Duodenal mucosa (tissue), 2 donors: Measurements from ENCODE around the gene ATP8B4.
"Not testable (repeated sequence)": the region's sequence is repeated elsewhere in the genome, so short reads cannot be mapped to it uniquely, and the experiment has no call there.

ENCODE experiments used
- H3K27ac ChIP-seq: one replicate; pipeline ENCODE4 v1.7.0; 2013; ENCODE audit warnings: low read depth, low read length
- H3K27me3 ChIP-seq, 2 donors: one replicate each; pipeline ENCODE4 v1.7.0; 2013; ENCODE audit warnings: low read length in 2 of 2, control low read depth in 1 of 2; ENCODE audit not compliant: insufficient read depth in 2 of 2, control insufficient read depth in 1 of 2
- H3K36me3 ChIP-seq, 2 donors: one replicate each; pipeline ENCODE4 v1.7.0; 2013; ENCODE audit warnings: low read length in 2 of 2, control low read depth in 1 of 2; ENCODE audit not compliant: insufficient read depth in 2 of 2, control insufficient read depth in 1 of 2
- H3K4me1 ChIP-seq, 2 donors: one replicate each; pipeline ENCODE4 v1.7.0; 2013; ENCODE audit warnings: low read length in 2 of 2, control low read depth in 1 of 2; ENCODE audit not compliant: insufficient read depth in 2 of 2, control insufficient read depth in 1 of 2
- H3K4me3 ChIP-seq, 2 donors: one replicate each; pipeline ENCODE4 v1.7.0; 2013; ENCODE audit warnings: low read length in 2 of 2, low read depth in 1 of 2
- H3K9ac ChIP-seq, 2 donors: one replicate each; pipeline ENCODE4 v1.7.0; 2013; ENCODE audit warnings: low read length in 2 of 2, low read depth in 1 of 2
- H3K9me3 ChIP-seq, 2 donors: one replicate each; pipeline ENCODE4 v1.7.0; 2013; ENCODE audit warnings: low read length in 2 of 2, control low read depth in 1 of 2; ENCODE audit not compliant: control insufficient read depth in 1 of 2

The ATP8B4 gene

DNA sequence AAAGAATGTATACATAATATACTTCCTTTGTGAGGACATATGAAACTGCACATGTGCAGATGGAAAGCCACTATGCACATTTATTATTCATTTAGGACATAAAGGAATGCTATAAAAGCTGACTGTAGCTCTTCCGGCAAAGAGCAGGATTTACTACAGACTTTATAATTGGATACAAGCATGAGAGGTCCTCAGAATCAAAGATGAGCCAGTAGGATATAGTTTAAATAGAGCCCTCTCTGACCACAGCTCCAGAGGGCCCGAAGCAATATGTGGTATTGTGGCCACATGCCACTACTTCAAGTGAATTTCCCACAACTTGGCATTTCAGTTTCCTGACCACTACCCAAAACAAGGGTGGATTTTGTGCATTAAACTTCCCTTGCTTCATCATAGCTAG is 140.9 kb downstream of the ATP8B4 start:
- no peaks in the 10 kb centered on the region for H3K9me3 ChIP-seq
- H3K27me3 ChIP-seq, result no peaks in the 10 kb centered on the region
- no peaks in the 10 kb centered on the region for H3K36me3 ChIP-seq
- H3K4me3 ChIP-seq, result no peak overlapping the region
- no peak overlapping the region for H3K9ac ChIP-seq
- H3K27ac ChIP-seq, result no peak overlapping the region
- H3K4me1 ChIP-seq, result no peaks in the 10 kb centered on the region

DNA sequence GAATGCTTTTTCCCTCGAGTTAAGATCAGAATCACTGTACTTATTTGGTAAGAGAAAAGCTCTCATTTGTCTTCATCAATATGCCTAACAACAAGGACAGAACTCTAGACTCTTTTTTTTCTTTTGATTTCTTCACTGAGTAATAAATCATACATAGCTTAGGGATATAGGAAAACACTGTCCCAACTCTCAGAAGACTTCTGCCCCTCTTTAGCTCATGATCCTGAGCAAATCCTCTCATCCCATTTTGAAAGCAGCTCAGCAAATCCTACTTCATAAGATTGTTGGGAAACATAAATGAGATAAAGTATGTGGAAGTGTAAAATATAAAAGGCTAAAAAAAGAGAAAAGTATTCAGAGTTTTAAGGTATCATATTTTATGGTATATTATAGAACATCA is 141.7 kb downstream of the ATP8B4 start:
- Histone ChIP-seq H3K27ac (no peak overlapping the region), H3K4me3 (no peak overlapping the region), H3K9ac (no peak overlapping the region), H3K9me3 (no peaks in the 10 kb centered on the region), H3K4me1 (no peaks in the 10 kb centered on the region), H3K36me3 (no peaks in the 10 kb centered on the region), H3K27me3 (no peaks in the 10 kb centered on the region)

DNA sequence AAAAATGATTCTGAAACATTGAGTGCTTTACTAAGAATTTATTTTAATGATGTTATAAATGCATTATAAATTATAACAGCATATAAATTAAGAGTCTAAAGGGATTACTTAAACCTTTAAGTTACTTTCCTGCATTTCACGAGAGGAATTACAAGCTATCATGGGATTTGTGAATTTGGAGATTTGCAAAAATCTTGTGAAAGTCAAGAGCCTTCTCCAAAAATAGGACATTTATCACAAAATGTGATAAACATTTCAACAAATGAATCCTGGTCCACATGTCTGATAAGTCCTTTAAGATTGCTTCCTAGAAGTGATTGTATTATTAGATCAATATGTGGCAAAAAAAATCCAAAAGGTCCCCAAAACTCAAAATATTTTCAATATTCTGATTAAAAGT is 154.5 kb downstream of the ATP8B4 start:
- H3K27me3 ChIP-seq, result no peaks in the 10 kb centered on the region
- no peaks in the 10 kb centered on the region for H3K4me1 ChIP-seq
- H3K4me3 ChIP-seq, result no peak overlapping the region
- no peak overlapping the region for H3K9ac ChIP-seq
- H3K36me3 ChIP-seq, result no peaks in the 10 kb centered on the region
- H3K27ac ChIP-seq, result no peak overlapping the region
- peaks cover 0 to 2% of the 10 kb centered on the region in 2 donors for H3K9me3 ChIP-seq

DNA sequence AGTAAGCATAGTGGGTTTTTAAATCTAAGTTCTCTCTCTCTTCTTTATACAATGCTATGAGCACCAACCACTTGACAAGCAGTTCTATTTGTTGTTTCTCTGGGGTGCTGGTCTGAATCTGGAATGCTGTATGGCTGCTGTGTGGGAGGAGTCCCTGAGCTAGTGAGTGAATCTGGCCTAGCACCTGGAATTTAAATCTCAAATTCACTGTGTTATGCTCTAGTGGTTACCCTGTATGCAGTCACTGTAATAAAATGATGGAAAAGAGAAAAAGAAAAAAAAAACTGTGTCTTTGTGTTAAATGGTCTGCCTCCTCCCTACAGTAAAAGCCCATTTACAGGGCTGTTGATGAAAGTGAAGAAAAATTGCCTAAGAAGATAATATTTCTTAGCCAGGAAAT is 155.0 kb downstream of the ATP8B4 start:
- Histone ChIP-seq H3K4me3 (no peak overlapping the region), H3K9ac (no peak overlapping the region), H3K4me1 (no peaks in the 10 kb centered on the region), H3K27ac (no peak overlapping the region), H3K36me3 (no peaks in the 10 kb centered on the region), H3K27me3 (no peaks in the 10 kb centered on the region), H3K9me3 (peaks cover 0 to 2% of the 10 kb centered on the region in 2 donors)

DNA sequence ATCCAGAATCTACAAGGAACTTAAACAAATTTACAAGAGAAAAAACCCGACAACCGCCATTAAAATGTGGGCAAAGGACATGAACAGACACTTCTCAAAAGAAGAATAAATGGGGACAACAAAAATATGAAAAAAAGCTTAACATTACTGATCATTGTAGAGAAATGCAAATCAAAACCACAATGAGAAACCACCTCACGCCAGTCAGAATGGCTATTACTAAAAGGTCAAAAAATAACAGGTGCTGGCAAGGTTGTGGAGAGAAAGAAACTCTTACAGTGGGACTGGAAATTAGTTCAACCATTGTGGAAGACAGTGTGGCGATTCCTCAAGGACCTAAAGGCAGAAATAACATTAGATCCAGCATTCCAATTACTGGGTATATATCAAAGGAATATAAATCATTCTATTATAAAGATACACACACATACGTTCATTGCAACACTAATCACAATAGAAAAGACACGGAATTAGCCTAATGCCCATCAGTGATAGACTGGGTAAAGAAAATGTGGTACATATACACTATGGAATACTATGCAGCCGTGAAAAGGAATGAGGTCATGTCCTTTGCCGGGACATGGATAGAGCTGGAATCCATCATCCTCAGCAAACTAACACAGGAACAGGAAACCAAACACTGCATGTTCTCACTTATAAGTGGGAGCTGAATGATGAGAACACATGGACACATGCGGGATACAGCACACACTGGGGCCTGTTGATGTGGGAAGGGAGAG is 155.8 kb downstream of the ATP8B4 start:
- H3K9me3 ChIP-seq, H3K36me3 ChIP-seq, H3K27me3 ChIP-seq, H3K4me3 ChIP-seq, H3K27ac ChIP-seq, H3K9ac ChIP-seq, H3K4me1 ChIP-seq: not testable (repeated sequence)

DNA sequence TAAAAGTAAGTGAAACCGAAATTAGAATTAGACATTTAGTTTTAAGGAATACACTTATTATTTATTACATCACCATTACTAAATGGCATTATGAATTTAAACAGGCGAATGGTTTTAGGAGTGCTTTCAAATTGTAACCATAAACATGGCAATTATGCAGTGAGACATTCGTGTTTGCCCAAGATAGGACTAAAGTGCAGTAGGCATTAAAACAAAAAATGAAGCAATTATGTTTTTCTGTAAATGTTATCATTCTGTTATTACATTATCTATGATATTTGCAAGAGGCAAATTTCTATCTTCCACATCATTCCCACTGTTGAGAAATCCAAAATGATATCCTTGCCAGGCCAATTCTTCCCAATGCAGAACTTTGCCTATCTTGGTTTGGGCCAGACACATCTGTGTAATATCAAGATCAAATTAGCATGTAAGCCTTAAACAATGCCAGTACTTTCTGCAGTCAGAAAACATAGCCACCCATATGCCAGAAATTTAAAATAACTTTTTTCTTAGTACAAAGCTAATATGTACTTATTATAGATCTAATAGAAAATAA is 156.9 kb downstream of the ATP8B4 start:
- H3K9me3 ChIP-seq, result peaks cover 0 to 2% of the 10 kb centered on the region in 2 donors
- H3K9ac ChIP-seq, result no peak overlapping the region
- H3K4me1 ChIP-seq, result no peaks in the 10 kb centered on the region
- no peak overlapping the region for H3K4me3 ChIP-seq
- H3K36me3 ChIP-seq, result no peaks in the 10 kb centered on the region
- no peak overlapping the region for H3K27ac ChIP-seq
- no peaks in the 10 kb centered on the region for H3K27me3 ChIP-seq

DNA sequence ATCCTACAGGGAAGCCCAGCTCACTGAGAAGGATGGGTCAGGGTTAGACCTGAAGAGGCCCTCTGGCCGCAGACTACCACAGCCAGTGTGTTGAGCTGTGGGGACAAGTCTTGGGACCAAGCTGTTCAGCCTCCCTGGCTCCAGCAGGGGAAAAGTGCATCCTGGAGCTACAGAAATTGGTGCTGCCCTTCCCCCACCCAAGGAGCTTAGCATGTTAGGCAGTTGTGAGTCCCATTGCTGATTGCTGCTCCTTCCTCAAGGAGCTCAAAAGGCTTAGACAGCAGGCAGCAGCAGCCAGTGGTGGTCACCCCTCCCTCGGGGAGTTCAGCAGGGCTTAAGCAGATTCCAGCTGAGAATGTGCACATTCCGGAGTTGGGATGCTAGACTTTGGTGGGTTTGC is 165.6 kb downstream of the ATP8B4 start:
- Histone ChIP-seq H3K9ac (no peak overlapping the region), H3K27ac (no peak overlapping the region), H3K4me3 (no peak overlapping the region), H3K36me3 (no peaks in the 10 kb centered on the region), H3K27me3 (no peaks in the 10 kb centered on the region), H3K9me3 (no peaks in the 10 kb centered on the region), H3K4me1 (no peaks in the 10 kb centered on the region)

DNA sequence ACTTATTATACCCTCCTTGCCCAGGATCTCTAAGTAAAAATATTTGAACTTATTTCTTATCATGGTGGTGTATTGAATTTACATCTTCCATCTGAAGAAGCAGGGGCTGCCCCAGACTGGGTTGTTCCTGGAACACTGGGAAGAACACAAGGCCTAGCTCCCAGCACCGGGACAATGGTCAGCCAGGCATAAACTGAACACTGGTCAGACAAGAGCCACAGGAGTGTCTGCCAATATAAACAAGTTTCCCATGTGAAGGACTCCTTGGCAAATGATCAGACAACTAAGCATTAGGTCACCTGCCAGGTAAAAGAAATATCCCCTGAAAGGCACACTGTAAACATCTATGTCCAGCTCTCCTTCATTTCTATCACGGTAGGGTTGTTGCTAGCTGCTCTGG is 172.4 kb downstream of the ATP8B4 start:
- H3K4me3 ChIP-seq, result no peak overlapping the region
- H3K4me1 ChIP-seq, result no peaks in the 10 kb centered on the region
- no peaks in the 10 kb centered on the region for H3K27me3 ChIP-seq
- no peaks in the 10 kb centered on the region for H3K36me3 ChIP-seq
- no peak overlapping the region for H3K9ac ChIP-seq
- no peak overlapping the region for H3K27ac ChIP-seq
- peaks cover 0 to 5% of the 10 kb centered on the region in 2 donors for H3K9me3 ChIP-seq

DNA sequence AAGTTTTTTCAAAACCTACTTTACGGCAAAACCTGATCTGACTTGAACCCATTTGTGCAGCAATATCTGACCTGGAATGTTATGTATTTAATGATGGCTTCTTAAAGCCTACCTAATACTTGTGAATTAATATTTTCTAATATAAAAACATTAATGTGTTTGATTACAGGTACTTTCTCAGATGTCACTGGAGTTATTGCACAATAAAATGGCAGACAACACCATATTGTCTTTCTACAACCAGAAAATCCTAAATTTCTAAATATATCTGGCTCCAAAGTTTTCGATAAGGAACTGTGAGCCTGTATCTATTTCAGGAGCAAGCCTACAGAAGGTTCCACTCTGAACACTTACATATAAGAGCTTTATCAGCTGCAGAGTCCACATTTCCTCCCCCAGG is 184.5 kb downstream of the ATP8B4 start:
- no peak overlapping the region for H3K9ac ChIP-seq

DNA sequence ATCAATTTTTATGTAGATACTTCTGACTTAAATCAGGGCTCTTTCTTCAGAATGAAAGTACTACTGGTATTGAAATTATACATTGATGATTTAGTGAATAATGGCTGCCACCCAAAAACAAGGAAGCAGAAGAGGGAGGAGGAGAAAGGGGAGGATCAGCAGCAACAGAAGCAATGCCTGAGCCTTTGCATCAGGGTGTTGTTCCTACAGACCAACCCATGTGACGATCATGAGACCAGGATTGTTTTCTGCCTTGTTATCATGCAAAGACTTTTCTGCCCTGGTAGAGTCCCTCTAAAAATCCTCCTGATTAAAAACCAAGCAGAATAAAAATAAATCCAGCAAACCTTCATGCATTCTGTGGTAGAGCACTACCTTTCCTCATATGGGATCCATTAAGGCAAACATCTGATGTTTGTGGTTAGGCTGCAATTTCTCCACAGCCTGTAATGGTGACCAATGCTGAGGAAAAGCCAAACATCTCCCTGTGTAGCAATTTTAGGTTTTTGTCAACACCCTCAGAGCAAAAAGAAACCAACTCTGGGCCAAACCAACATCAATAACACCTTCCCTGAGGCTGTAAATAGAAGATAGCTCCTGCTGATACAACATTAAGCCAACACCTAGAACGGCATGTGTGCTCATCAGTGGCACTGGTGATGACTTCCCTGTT is 191.7 kb downstream of the ATP8B4 start:
- H3K4me3 ChIP-seq, result no peak overlapping the region
- no peaks in the 10 kb centered on the region for H3K36me3 ChIP-seq
- no peaks in the 10 kb centered on the region for H3K27me3 ChIP-seq
- no peaks in the 10 kb centered on the region for H3K9me3 ChIP-seq
- no peak overlapping the region for H3K27ac ChIP-seq
- no peak overlapping the region for H3K9ac ChIP-seq
- H3K4me1 ChIP-seq, result no peaks in the 10 kb centered on the region

More for the DNA sequence above, 184.5 kb downstream of the ATP8B4 start:
- Histone ChIP-seq H3K27ac (no peak overlapping the region), H3K4me1 (no peaks in the 10 kb centered on the region), H3K4me3 (no peak overlapping the region), H3K9me3 (no peaks in the 10 kb centered on the region), H3K36me3 (no peaks in the 10 kb centered on the region), H3K27me3 (no peaks in the 10 kb centered on the region)
